ENCODE results near the gene PSME3IP1.

DNA sequence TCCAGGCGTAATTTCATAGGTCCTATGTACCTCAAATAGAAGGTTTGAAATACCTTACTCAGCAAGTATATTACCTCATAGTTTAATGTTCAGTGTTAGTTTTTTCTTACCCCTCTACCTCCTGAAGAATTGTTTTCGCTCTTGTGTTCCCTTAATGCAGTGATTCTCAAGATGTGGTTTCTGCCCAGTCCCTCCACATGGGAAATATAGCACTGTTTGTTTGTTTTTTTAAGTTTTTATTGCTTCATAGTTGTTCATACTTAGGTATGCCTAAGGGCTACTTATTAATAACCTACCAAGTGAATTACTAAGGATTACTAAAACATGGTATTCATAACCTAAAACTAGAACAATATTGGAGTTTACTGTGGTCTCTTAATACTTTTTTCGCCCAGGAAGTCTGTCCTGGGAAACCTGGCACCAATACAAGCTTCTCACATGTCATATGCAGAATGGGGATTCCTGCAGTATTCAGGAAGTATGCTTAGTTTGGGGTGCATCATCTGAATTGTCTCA lies 5.3 kb upstream of the PSME3IP1 start:
- TF ChIP-seq KLF16 (tag by site-specific recombination; IDR thresholded peaks at IDR 0.05) (no peak), ZNF114 (tag by site-specific recombination; IDR thresholded peaks at IDR 0.05) (no peak), HOXD13 (CRISPR knock-in tag; IDR thresholded peaks at IDR 0.05; ENCODE audit: borderline replicate concordance) (no peak), ZNF174 (tag by site-specific recombination; IDR thresholded peaks at IDR 0.05) (no peak)

All from HEK293 (cell line).